Eye (tissue), 1 donor: ENCODE measurements around the gene AP2S1.
"Not testable (repeated sequence)": the region's sequence is repeated elsewhere in the genome, so short reads cannot be mapped to it uniquely, and the experiment has no call there.

Experiments
- DNase-seq: peaks from one replicate; pipeline ENCODE4 v3.0.0-alpha.2; 2015

AP2S1 gene

GRCh38 chr19:46839752-46840497, 10.7 kb downstream of the AP2S1 start:
- DNase-seq = no peak

- no peak for DNase-seq
Observed at GRCh38 chr19:46838160-46838559, 12.5 kb downstream of the AP2S1 start.

- no peak for DNase-seq
Observed at GRCh38 chr19:46834984-46835383, 15.7 kb downstream of the AP2S1 start.

GRCh38 chr19:46834121-46834520, 16.5 kb downstream of the AP2S1 start:
- no peak for DNase-seq

GRCh38 chr19:46830864-46831263, 19.8 kb downstream of the AP2S1 start:
- DNase-seq = no peak

GRCh38 chr19:46828484-46828883, 22.2 kb downstream of the AP2S1 start:
- no peak for DNase-seq

- DNase-seq = no peak
Observed at GRCh38 chr19:46825731-46826055, 25.0 kb downstream of the AP2S1 start.

GRCh38 chr19:46824890-46825730, 25.5 kb downstream of the AP2S1 start:
- no peak for DNase-seq

- no peak for DNase-seq
Observed at GRCh38 chr19:46823049-46823448, 27.6 kb downstream of the AP2S1 start.

GRCh38 chr19:46822410-46822787, 28.2 kb downstream of the AP2S1 start:
- not testable (repeated sequence) for DNase-seq

- DNase-seq = no peak
Observed at GRCh38 chr19:46821512-46822409, 28.9 kb downstream of the AP2S1 start.

GRCh38 chr19:46818812-46819211, 31.8 kb downstream of the AP2S1 start:
- DNase-seq = no peak

GRCh38 chr19:46815833-46816627, 34.6 kb downstream of the AP2S1 start:
- no peak for DNase-seq

GRCh38 chr19:46813839-46814358, 36.7 kb downstream of the AP2S1 start:
- DNase-seq = no peak

- DNase-seq = no peak
Observed at GRCh38 chr19:46812977-46813838, 37.4 kb downstream of the AP2S1 start.

GRCh38 chr19:46809534-46810272, 40.9 kb downstream of the AP2S1 start:
- DNase-seq = no peak

GRCh38 chr19:46806656-46807055, 44.0 kb downstream of the AP2S1 start:
- no peak for DNase-seq

GRCh38 chr19:46804432-46804831, 46.2 kb downstream of the AP2S1 start:
- not testable (repeated sequence) for DNase-seq

GRCh38 chr19:46803555-46803954, 47.1 kb downstream of the AP2S1 start:
- DNase-seq = no peak

GRCh38 chr19:46802152-46802551, 48.5 kb downstream of the AP2S1 start:
- no peak for DNase-seq
